Loucy (cell line): ENCODE data around the gene TIMM44.

ENCODE experiments used
- H2AFZ ChIP-seq: fragments of 200-600 bp; sonication (generic); 2 replicates; pipeline ENCODE4 v1.6.0; 2016; ENCODE audit warnings: antibody characterized with exemption, mild to moderate bottlenecking, low read length, moderate library complexity
- H3F3A ChIP-seq: fragments of 200-600 bp; 2 replicates; pipeline ENCODE4 v1.6.0; 2016; ENCODE audit warnings: antibody characterized with exemption, low read depth, mild to moderate bottlenecking
- H3K27me3 ChIP-seq: fragments of 200-600 bp; sonication (generic); 2 replicates; pipeline ENCODE4 v1.6.1; 2014; ENCODE audit warnings: low read length, mild to moderate bottlenecking; ENCODE audit not compliant: insufficient read depth, poor library complexity, severe bottlenecking
- H3K36me3 ChIP-seq: fragments of 200-600 bp; sonication (generic); 2 replicates; pipeline ENCODE4 v1.6.1; 2016; ENCODE audit warnings: low read length; ENCODE audit not compliant: insufficient read depth
- H3K4me1 ChIP-seq: fragments of 200-600 bp; sonication (generic); 2 replicates; pipeline ENCODE4 v1.5.1; 2014; ENCODE audit warnings: low read length, mild to moderate bottlenecking; ENCODE audit not compliant: insufficient read depth, poor library complexity, severe bottlenecking
- H3K4me2 ChIP-seq: fragments of 200-600 bp; sonication (generic); 2 replicates; pipeline ENCODE4 v1.6.0; 2014; ENCODE audit warnings: antibody characterized with exemption, low read length, low read depth, mild to moderate bottlenecking; ENCODE audit not compliant: poor library complexity, severe bottlenecking
- H3K4me3 ChIP-seq: fragments of 200-600 bp; sonication (generic); 2 replicates; pipeline ENCODE4 v1.5.1; 2014; ENCODE audit warnings: low read length, mild to moderate bottlenecking, mixed read lengths; ENCODE audit not compliant: poor library complexity, severe bottlenecking
- H3K79me2 ChIP-seq: fragments of 200-600 bp; sonication (generic); 2 replicates; pipeline ENCODE4 v1.6.1; 2014; ENCODE audit warnings: low read length; ENCODE audit not compliant: insufficient read depth
- H3K9ac ChIP-seq: fragments of 200-600 bp; sonication (generic); 2 replicates; pipeline ENCODE4 v1.6.0; 2014; ENCODE audit warnings: mild to moderate bottlenecking, low read depth, low read length, moderate library complexity; ENCODE audit not compliant: poor library complexity, severe bottlenecking
- H3K9me2 ChIP-seq: fragments of 200-600 bp; sonication (generic); replicated peaks from 2 replicates; pipeline ENCODE4 v1.6.1; 2016; ENCODE audit warnings: low read depth, low read length, mixed read lengths
- H3K9me3 ChIP-seq: fragments of 200-600 bp; sonication (generic); 2 replicates; pipeline ENCODE4 v1.6.1; 2014; ENCODE audit warnings: mild to moderate bottlenecking, antibody characterized with exemption, low read length, low read depth; ENCODE audit not compliant: insufficient read depth
- H4K20me1 ChIP-seq: fragments of 200-600 bp; sonication (generic); 2 replicates; pipeline ENCODE4 v1.6.0; 2014; ENCODE audit warnings: antibody characterized with exemption, low read length, mild to moderate bottlenecking; ENCODE audit not compliant: insufficient read depth, poor library complexity, severe bottlenecking
- CTCF ChIP-seq: fragments of 200-600 bp; sonication (generic); conservative IDR thresholded peaks from 2 replicates; pipeline ENCODE4 v1.5.1; 2014; ENCODE audit warnings: mild to moderate bottlenecking, antibody characterized with exemption, low read length
- EZH2phosphoT487 ChIP-seq: fragments of 200-600 bp; IDR thresholded peaks from 2 replicates; pipeline ENCODE4 v1.6.1; 2018; ENCODE audit warnings: antibody characterized with exemption, mild to moderate bottlenecking, moderate library complexity, borderline replicate concordance

The TIMM44 gene

GRCh38 chr19:7883796-7884570 lies 59.5 kb downstream of the TIMM44 start:
- H3K4me3 ChIP-seq, result no peak overlapping the region
- H3K9me2 ChIP-seq, result no peaks in the 10 kb centered on the region
- H3K4me1 ChIP-seq, result no peaks in the 10 kb centered on the region
- H3K9me3 ChIP-seq, result no peaks in the 10 kb centered on the region
- no peaks in the 10 kb centered on the region for H4K20me1 ChIP-seq
- no peaks in the 10 kb centered on the region for H3K79me2 ChIP-seq
- no peak overlapping the region for H3K9ac ChIP-seq
- H3K4me2 ChIP-seq, result no peak overlapping the region
- TF ChIP-seq CTCF, result no peak
- TF ChIP-seq EZH2phosphoT487, result no peak
- H3K27me3 ChIP-seq, result no peaks in the 10 kb centered on the region
- no peaks in the 10 kb centered on the region for H3K36me3 ChIP-seq
- no peaks in the 10 kb centered on the region for H3F3A ChIP-seq
- H2AFZ ChIP-seq, result no peak overlapping the region

GRCh38 chr19:7883105-7883504 lies 60.4 kb downstream of the TIMM44 start:
- Histone ChIP-seq H3K4me1 (no peaks in the 10 kb centered on the region), H4K20me1 (no peaks in the 10 kb centered on the region), H2AFZ (no peak overlapping the region), H3F3A (no peaks in the 10 kb centered on the region), H3K9me3 (no peaks in the 10 kb centered on the region), H3K27me3 (no peaks in the 10 kb centered on the region), H3K4me3 (no peak overlapping the region), H3K9me2 (no peaks in the 10 kb centered on the region), H3K36me3 (no peaks in the 10 kb centered on the region), H3K9ac (no peak overlapping the region), H3K79me2 (no peaks in the 10 kb centered on the region), H3K4me2 (no peak overlapping the region)
- TF ChIP-seq CTCF, result no peak
- TF ChIP-seq EZH2phosphoT487, result no peak

DNA sequence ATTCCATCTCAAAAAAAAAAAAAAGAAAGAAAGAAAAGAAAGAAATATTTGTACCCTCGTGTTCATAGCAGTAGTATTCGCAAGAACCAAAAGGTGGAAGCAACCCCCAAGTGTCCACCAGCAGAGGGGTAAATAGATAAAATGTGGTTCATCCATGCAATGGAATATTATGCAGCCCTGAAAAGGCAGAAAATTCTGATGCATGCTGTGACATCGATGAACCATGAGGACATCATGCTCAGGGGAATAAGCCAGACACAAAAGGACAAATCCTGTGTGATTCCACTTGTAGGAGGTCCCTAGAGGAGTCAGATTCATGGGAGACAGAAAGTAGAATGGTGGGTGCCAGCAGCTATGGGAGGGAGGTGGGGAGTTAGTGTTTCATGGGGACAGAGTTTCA lies 61.6 kb downstream of the TIMM44 start:
- H2AFZ ChIP-seq, result no peak overlapping the region
- TF ChIP-seq CTCF, result no peak
- no peak for TF ChIP-seq EZH2phosphoT487
- H4K20me1 ChIP-seq, result no peaks in the 10 kb centered on the region
- H3K9me3 ChIP-seq, result no peaks in the 10 kb centered on the region
- no peaks in the 10 kb centered on the region for H3K4me1 ChIP-seq
- no peaks in the 10 kb centered on the region for H3K36me3 ChIP-seq
- H3K79me2 ChIP-seq, result no peaks in the 10 kb centered on the region
- no peak overlapping the region for H3K4me2 ChIP-seq
- H3K27me3 ChIP-seq, result no peaks in the 10 kb centered on the region
- H3F3A ChIP-seq, result no peaks in the 10 kb centered on the region
- no peak overlapping the region for H3K9ac ChIP-seq
- no peak overlapping the region for H3K4me3 ChIP-seq
- H3K9me2 ChIP-seq, result no peaks in the 10 kb centered on the region
